GM23338 (cell line): ENCODE measurements around the gene BUB1B.

Experiments
- CREB1 ChIP-seq: fragments of 250-450 bp; sonication (Bioruptor Pico); IDR thresholded peaks from 2 replicates; pipeline ENCODE4 v1.5.0; 2020; ENCODE audit warnings: low read depth, mild to moderate bottlenecking, moderate library complexity
- CTCF ChIP-seq, 2 experiments: fragments of 200-600 bp in 1 of 2; sonication (generic) in 1 of 2; conservative IDR thresholded peaks; 2 replicates each; pipeline versions ENCODE4 v1.5.1 to v1.6.1; 2016 to 2017; ENCODE audit warnings: antibody characterized with exemption in 2 of 2, low read depth in 2 of 2, mild to moderate bottlenecking in 2 of 2, moderate library complexity in 1 of 2
- ETS1 ChIP-seq: IDR thresholded peaks from 2 replicates; pipeline ENCODE4 v1.6.1; 2016; ENCODE audit warnings: antibody characterized with exemption
- EZH2 ChIP-seq: fragments of 200-600 bp; sonication (generic); IDR thresholded peaks from one replicate; pipeline ENCODE4 v1.8.0; 2017; ENCODE audit warnings: antibody characterized with exemption, mild to moderate bottlenecking, low read depth; ENCODE audit not compliant: unreplicated experiment
- EZH2phosphoT487 ChIP-seq: fragments of 200-600 bp; sonication (generic); IDR thresholded peaks from one replicate; pipeline ENCODE4 v1.8.1; 2018; ENCODE audit warnings: antibody characterized with exemption; ENCODE audit not compliant: unreplicated experiment
- JUNB ChIP-seq: IDR thresholded peaks from one replicate; pipeline ENCODE4 v1.6.1; 2016; ENCODE audit warnings: antibody characterized with exemption; ENCODE audit not compliant: unreplicated experiment
- NANOG ChIP-seq: IDR thresholded peaks from 2 replicates; pipeline ENCODE4 v1.6.1; 2016; ENCODE audit warnings: antibody characterized with exemption, borderline replicate concordance
- POLR2AphosphoS5 ChIP-seq: IDR thresholded peaks from 2 replicates; pipeline ENCODE4 v1.6.1; 2016; ENCODE audit warnings: antibody characterized with exemption, low read depth
- REST ChIP-seq: IDR thresholded peaks from one replicate; pipeline ENCODE4 v1.6.1; 2018; ENCODE audit warnings: antibody characterized with exemption; ENCODE audit not compliant: unreplicated experiment
- ZNF331 ChIP-seq: fragments of 250-450 bp; sonication (Bioruptor Pico); IDR thresholded peaks from 2 replicates; pipeline ENCODE4 v1.5.0; 2020; ENCODE audit warnings: low read depth, mild to moderate bottlenecking, moderate library complexity

GRCh38 chr15:40121911-40122638, 38.8 kb upstream of the BUB1B start:
- TF ChIP-seq POLR2AphosphoS5 (no peak), CTCF (conservative IDR thresholded peaks at IDR 0.05; ENCODE audit: low read depth in 2 of 2) (no peak), REST (no peak), EZH2 (no peak), EZH2phosphoT487 (no peak), JUNB (no peak), ZNF331 (CRISPR knock-in tag) (no peak), ETS1 (no peak), CREB1 (CRISPR knock-in tag) (no peak), NANOG (no peak)
